GM12874 (cell line): ENCODE results near the gene CACTIN.

Source experiments
- CTCF ChIP-seq: IDR thresholded peaks from 2 replicates; pipeline ENCODE4 v1.5.1; 2011; ENCODE audit warnings: low read depth, mild to moderate bottlenecking, control low read depth, low read length, moderate library complexity; ENCODE audit not compliant: insufficient read depth

The CACTIN gene

DNA sequence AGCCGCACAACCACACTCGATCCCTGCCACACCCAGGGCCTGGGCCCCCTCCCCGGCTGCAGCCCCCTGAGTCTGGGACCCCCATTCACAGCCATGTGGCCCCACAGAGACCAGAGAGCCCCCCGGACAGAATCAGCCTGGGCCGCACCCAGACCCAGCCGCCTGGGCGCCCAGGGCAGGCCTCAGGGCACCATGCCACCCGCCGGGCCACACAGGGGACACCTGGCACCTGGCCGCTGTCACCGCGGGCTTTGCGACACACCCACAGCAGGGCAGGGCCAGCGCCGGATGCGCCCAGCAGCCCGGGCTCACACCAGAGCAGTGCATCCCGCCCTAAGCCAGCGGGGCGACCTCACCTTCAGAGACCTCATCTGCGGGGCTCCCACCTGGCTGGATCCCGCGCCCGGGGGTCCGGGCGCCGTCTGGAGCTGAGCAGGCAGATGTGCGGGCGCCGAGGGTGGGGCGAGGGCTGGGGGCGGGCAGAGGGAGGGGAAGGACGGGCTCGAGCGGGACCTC, 20.4 kb downstream of the CACTIN start:
- TF ChIP-seq CTCF: no peak

GRCh38 chr19:3605770-3606169, 20.8 kb downstream of the CACTIN start:
- no peak for TF ChIP-seq CTCF

DNA sequence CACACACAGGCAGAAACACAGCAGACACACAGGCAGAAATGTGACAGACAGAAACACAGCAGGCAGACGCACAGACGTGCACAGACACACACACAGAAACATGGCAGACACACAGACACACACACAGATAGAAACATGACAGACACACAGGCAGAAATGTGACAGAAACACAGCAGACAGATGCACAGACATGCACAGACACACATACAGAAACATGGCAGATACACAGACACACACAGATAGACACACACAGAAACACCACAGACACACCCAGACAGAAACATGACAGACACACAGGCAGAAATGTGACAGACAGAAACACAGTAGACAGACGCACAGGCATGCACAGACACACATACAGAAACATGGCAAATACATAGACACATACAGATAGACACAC, 21.2 kb downstream of the CACTIN start:
- no peak for TF ChIP-seq CTCF

GRCh38 chr19:3604987-3605343, 21.6 kb downstream of the CACTIN start:
- TF ChIP-seq CTCF: no peak

- TF ChIP-seq CTCF: no peak
Measured at GRCh38 chr19:3604227-3604986, 22.2 kb downstream of the CACTIN start.

DNA sequence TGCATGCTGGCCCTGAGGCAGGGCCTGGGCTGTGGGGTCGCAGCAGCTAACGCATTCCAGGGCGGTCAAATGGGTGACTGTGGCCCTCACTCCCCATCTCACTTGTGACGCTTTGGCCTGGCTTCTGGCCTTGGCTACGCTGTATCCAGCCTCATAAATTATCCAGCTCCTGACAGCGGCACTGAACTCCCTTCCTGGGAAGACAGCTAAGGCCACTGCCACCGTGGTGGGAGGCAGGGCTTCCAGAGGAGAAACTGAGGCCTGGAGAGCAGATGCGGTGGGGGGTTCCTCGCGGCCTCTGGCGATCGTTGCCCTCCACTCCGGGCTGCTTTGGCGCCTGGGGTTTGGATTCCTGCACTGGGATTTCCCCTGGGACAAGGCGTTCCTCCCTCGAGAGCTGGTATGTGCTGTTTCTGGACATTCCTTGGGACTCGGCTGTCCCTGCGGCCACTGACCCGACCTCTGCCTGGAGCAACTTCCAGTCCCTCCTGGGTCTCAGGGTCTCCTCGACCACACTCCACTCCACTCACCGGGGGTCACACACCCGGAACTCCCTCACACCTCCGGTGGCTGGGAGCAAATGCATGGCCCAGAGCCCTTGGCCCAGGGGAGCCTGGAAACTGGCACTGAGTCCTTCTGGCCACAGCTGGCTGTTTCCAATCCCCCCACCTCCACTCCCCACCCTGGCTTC, 23.3 kb downstream of the CACTIN start:
- TF ChIP-seq CTCF: no peak

DNA sequence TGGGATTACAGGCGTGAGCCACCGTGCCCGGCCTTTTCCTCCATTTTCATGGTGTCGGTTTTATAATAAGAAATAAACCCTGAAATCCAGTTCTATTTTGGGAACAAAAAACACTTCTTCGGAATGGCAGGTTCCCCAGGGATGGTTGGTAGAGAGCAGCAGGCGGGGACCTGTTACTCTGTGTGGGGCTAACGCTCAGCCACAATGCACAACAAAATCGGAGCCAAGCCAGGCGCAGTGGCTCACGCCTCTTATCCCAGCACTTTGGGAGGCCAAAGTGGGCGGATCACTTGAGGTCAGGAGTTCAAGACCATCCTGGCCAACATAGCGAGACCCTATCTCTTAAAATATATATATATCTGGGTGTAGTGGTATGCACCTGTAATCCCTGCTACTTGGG, 25.6 kb downstream of the CACTIN start:
- TF ChIP-seq CTCF: no peak
